Superior temporal gyrus (tissue), 1 donor: ENCODE data around the gene FAM131C.
"Not testable (repeated sequence)": the region's sequence is repeated elsewhere in the genome, so short reads cannot be mapped to it uniquely, and the experiment has no call there.

Experiments used
- DNase-seq: peaks from one replicate; pipeline ENCODE4 v3.0.0-alpha.2; 2016; ENCODE audit errors: extremely low spot score

The FAM131C gene

DNA sequence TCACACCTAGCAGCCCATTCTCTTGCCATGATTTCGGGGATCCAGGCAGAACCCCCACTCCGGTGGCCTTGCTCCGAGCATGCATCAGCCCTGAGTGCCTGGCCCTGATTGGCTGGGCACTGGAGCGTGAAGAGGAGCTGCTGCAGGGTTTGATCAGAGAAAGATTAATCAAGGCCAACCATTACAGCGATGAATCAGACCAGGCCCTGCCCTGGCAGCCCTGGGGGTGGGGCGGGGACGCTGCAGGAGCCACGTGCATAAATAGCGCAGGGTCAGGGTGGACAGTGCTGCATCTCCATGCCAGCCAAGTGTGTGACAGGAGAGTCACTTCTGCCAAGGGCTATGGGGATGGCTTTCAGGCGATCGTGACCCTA is 3.4 kb upstream of the FAM131C start:
- DNase-seq, result no peak

DNA sequence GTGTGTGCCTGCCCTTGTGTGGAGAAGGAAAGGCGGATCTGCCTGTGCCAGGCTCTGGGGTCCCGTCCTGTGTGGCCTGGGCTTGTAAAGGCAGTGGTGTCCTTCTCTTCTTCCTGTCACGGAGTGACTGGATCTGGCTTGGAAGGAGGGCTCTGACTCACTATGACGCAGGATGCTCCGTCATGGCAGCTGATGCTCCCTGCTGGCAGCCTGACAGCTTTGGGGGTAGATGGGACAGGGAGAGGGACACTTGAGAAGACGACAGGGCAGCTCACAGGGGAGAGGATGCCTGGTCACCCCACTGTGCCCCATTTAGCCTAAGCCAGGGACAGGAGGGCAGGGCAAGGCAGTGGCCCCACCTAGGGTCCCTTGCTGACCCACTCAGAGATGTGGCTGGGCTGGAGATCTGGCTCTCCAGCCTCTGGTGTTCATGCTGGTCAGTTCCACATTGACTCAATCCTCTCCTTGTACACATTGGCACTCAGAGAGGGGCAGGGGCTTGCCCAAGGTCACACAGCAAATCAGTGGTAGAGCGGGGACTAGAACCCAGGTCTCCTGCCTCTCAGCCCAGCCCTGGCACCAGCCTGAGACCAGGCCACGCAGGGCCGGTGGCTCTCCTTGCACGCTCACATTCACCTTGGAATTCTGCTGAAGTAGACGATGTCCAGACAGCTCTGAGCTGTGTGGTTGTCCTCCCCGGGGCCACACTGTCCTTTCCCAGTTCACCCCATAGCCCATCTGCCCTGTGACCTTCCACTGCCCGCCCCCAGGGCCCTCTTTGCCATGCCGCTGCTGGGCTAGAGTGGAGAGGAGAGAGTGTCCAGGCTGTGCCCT is 2.8 kb upstream of the FAM131C start:
- no peak for DNase-seq

DNA sequence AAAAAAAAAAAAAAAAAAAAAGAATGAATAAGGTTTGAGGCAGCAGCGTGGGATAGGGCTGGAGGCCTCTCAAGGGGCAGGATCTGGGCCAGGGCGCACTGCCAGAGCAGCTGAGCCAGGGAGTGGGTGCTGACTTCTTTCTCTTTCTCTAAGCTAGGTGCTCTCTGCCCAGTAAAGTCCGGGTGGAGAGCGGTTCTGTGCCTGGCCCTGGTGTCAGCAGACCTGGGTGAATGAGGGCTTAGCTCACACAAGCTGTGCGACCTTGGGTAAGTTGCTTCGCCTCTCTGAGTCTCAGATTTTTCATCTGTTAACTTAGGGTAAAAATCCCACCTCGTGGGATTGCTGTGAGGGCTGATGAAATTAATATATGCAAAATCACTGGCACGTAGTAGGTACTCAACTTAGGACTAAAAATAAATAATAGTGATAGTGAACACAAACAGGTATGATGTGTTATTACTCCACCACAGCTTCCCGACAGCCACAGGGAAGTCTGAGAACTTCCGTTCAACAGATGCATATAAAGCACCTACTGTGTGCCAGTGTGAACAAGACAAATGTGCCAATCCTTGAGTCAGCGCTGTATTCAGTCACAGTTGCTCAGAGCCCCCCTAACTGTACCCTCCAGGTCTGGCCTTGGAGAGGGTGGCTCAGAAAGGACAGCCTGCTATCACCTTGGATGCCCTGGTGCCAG is 2.0 kb upstream of the FAM131C start:
- DNase-seq, result no peak

DNA sequence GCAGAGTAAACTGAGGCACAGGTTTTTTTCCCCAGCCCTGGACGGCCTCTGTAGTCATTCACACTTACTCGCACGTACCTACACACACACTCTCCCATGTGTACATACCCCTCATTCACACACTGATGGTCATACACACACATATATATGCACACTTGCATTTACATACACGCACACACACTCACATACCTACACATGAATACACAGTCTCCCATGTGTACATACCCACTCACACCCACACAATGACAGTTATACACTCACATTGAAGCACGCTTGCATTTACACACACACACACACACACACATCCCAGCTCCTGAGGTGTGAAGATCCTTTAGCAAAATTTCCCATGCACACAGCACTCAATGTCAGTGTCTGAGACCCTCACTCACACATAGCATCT is 766 bp upstream of the FAM131C start:
- DNase-seq, result no peak

DNA sequence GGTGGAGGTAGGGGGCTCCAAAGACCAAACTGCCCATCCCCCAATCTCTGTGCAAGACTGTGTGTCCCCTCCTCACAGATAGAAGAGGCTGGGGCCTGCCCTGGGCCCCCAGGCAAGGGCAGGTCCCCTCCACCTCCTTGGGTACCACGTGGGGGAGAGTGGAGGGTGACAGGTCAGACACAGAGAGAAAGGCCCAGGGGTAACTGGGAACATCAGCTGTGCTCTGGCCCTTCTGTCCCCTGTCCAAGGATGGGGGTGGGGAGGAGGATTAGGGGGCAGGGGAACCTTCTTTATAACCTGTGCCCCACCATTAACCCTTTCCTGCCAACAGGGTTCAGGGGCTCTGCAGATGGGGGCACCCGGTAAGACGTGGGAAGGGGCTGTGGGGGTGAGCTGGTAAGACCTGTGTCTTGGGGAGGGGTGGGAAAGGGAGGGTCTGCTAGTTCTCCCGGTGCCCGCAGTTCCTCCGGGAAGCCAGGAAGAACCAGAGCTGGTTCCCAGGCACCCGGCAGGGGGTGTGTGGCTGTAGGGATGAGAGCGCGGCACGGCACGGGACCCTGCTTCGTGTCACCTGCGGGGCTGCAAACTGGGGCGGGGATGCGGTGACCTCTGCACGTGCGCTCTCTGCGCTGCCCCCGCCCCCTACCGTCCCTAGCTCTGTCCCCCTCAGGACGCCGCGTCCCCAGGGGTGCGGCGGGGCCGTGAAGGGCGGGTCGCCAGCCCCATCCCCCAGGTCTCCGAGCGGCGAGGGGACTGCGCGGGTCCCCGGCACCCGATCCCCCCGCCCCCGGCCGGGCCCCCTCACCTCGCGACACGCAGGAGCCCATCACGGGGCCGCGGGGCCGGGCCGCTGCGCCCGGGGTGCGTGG is 601 bp downstream of the FAM131C start:
- no peak for DNase-seq

DNA sequence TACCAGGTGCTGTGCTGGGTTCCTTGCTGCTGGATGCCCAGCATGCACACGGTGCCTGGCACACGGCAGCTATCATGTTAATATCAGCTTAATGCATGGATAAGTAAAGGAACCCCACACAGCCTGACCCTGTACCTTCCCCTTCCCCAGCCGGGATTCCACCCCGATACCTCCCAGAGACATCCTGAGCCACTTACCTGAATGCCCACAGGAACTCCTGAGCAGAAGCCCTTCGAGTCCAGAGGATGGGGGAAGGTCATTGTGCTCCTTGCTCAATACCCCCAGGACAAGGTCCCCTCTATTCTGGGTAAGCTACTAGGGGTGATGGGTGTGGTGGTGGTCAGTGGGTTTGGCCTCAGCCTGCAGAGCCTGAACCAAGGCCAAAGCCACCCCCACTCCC is 1.4 kb downstream of the FAM131C start:
- DNase-seq, result no peak

DNA sequence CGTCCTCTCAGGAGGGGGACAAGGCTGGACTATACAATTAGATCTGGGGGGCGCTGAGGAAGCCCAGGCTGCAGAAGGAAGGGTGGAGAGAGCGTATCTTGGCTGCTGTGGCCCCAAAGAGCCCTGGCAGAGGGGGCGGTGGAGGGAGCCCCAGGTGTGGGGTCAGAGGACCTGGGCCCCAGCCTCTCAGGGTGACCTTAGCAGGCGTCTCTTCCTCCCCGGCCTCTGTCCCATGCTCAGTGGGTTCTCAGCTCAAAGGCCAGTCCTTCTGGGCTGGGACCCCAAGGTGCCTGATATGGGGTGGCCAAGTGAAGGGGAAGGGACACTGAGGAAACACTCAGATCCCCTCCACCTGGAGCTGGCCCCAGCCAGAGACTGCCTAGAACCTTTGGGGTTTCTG is 1.8 kb downstream of the FAM131C start:
- DNase-seq, result no peak

DNA sequence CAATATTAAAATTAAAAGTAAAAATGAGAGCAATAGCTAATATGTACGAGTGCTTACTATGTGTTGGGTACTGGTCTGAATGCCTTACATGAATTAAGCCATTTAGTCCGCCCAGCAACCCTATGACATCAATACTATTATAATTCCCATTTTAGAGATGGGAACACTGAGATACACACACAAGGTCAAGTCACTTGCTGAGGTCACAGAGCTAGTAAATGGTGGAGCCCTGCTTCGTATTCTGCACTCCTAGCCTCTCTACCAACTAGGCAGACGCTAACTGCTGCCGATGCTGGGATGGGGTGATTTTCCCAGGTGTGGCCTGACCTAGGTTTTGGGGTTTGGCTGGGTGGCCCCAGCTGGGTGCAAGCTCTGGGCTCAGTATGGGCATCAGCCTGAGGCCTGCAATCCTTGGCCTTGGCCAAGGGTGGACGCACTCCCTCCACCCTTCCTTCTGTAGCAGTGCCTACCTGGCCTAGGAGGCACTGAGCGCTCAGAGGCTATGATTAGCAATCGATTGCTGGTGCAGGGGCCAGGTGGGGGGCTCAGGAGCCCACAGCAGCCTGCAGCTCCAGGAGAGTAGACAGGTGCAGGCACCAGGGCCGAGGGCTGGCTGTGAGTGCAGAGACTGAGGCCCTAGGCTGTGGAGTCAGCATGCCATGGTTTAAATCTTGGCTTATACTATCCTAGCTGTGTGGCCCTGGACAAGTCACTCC is 2.7 kb downstream of the FAM131C start:
- no peak for DNase-seq

DNA sequence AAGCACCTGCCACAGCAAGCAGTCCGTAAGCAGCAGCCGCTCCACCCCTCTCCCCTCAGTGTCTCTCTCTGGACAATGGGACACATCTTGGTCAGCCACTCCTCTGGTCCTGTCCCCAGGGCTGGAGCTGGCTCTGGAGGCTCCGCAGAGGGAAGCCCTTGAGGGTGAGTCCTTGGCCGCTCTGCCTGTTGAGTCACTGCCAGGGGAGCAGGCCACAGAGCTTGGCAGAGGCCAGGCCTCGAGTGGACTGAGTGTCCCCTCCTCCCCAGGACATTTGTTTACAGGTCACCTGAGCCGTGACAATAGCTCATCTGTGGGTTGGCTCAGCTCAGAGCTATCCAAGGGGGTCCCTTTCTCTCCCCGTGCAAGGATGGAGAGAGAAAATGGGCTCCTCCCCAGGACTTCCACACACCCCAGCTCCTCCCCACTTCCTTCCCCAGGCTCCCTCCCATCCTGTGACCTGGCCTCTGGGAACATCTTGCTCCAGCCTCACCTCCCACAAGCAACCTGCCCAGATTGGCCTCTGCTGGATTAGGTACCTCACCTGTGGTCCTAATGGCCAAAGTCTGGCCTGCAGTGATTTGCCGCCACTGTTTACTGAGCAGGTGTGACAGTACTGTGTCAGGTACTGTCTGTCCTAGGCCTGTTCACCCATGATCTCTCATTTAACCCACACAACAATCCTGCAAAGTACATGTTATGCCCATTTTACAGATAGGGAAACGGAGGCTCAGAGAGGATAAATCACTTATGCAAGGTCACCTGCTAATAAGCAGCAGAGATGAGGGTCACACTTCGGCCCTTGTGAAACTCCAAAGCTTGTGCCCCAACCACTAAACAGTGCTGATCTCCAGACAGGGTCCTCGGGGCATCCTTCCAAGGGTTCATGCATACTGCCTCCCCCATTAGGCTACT is 4.8 kb downstream of the FAM131C start:
- DNase-seq, result no peak

DNA sequence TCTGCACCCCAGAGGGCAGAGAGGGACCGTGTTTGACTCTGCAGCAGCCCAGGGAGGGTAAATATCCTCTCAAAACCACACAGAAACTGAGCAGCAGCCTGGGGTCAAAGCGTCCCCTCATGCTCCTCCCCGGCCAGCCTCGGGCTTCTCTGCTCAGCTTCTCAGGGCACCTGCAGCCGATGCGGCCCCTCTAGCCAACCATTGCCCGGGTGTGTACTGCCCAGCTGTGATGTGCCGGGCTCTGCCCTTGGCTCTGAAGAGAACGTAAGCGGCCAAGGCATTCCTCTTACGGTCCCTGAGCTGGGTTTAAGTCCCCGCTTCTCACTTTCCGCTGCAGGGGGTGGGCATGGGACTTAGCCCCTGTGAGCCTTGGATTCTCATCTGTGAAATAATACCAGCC is 5.5 kb downstream of the FAM131C start:
- no peak for DNase-seq

DNA sequence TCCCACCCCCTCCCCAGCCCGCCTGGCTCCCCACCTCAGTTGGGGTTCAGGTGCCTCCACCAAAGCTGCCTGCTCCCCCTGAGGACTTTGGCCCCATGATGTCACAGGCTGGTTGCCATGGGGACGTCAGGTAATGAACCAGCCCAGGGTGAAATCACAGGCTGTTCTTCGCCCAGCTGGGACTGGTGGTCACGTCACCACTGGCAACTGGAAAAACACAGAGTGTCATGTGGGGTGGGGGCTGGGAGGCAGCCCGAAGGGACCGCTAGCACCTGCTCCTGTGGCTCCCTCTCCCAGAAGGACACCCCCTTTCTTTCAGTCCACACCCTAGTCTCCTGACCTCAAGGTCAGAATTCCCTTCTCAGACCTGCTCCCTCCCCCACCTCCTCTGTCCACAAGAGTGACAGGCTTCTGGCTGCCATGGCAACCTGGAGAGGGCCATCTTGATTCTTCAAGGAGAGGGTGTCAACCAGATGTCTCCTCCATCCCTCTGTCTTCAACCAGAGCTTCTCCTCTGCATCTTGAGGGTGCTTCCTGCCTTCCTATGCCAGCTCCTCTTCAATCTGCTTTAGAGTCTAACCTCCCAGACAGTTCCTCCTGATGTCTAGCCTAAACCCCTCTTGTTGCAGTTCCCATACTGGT is 6.2 kb downstream of the FAM131C start:
- no peak for DNase-seq

DNA sequence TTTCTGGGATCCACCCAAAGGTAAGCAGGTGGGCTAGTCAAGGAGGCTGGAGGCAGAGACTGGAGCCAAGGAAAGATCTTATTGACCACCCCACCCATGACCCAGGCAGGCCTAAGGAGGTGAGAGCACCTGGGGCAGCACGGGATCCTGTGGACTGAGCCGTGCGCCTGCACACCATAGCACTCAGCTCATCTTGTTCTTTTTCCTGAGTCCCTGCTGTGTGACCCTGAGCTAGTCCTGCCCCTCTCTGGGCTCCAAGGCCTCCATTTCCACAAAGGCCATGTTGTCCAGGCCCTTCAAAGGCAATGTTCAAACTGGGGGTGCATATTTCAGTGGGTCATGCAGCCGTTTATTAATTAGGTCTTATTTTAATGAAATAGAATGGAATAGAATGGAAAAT is 7.2 kb downstream of the FAM131C start:
- DNase-seq, result no peak

DNA sequence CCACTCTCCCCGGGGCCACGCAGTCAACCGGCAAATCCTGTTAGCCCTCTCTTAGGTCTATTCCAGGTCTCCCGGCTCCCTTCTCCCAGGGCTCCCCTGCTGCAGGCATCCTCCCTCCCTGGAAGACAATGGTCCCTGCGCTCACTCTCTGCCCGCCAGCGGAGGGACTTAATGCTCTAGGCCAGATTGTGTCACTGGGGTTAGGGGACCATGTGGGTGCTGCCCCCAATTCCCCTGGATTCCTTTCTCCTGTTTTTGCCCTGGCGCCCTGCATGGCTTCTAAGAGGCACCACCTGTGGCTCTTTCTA is 8.2 kb downstream of the FAM131C start:
- DNase-seq, result no peak

DNA sequence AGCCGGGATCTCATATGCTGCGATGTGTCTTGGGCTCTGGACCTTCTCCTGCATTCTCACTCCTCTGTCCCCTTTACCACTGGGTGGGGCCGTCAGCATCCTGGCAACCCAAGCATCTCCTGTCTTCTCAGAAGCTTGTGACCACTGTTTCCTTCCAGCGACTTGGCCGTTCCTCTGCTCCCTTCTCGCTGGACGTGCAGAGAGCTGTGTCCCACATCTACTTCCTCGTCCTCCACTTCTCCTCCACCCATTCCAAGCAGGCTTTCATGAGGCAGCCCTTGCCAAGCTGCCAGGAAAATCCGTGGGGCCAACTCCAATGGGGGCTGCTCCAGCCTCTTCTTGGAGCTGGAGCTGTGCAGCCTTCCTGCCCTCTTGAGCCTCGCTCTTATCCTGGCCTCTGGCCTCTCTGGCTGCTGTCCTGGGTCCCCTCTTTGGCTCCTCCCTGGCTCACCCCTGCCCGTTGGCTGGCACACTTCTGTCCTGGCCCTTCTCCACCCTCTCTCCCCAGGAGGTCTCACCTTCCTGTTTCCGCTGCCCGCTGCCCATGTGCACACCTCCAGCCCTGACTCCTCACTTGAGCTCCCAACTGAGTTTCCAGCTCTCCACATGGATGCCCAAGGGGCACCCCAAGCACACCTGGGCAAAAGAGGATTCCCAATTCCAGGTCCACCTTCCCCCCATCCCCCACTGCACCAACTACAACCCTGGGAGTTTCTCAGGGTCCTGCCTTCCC is 8.7 kb downstream of the FAM131C start:
- DNase-seq, result no peak

DNA sequence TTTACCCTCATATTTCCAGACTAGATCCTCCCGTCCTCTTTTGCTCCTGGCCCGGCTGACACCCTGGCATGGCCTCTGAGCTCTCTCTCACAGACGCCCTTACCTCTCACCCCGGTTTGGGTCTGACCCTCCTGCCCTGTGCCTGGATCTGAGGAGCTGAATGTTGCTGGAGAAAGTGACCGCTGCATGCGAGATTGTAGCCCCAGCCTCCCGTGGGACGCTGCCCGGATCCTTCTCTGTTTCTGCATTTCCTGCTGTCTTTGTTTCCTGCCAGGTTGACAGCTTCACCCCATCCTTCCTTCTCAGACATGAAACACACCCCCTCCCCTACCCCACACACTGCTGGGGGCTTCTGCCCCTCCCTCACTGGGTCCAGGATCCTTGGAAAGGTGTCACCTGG is 9.5 kb downstream of the FAM131C start:
- DNase-seq, result no peak

DNA sequence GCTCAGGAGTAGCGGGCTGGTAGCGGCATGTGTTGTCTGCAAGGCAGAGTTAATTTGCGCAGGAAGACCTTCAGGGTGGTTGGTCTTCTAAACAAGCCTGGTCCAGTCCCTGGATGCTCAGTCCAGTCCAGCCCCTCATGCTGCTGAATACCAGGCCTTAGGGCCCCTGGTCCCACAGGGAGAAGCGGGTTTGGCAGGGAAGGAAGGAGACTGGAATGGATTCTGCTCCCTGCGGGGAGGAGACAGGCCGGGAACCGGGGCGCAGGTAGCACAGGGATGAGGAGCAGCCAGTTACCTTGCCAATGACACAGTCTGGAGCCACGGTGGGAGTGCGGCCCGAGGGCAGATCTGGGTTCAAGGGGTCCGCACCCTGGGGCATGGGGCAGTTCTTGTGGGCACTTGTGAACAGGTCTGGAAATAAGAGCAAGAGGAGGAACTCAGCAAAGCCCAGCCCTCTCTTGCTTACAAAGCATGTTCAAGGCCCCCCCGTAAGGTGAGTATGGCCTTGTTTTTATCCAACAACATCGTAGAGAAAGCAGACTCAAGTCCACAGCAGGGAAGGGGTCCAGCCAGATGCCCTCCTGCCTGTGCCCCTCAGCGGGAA is 10.1 kb downstream of the FAM131C start:
- no peak for DNase-seq

DNA sequence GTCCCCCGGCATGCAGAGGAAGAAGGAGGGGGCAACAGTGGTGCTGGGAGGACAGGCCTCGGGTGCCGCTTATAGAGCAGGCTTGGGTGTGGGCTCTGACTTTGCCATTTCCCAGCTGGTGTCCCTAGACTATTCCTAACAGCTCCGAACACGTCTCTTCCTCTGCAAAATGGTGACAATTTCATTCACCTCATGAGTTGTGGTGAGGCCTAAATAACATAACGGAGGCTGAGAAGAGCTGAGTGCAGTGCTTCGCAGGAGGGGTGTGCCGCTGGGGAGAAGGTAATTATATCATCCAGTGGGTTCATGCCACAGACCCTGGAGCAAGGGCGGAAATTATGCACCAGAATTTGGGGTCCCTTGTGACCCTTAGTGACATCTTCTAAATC is 10.8 kb downstream of the FAM131C start:
- not testable (repeated sequence) for DNase-seq

DNA sequence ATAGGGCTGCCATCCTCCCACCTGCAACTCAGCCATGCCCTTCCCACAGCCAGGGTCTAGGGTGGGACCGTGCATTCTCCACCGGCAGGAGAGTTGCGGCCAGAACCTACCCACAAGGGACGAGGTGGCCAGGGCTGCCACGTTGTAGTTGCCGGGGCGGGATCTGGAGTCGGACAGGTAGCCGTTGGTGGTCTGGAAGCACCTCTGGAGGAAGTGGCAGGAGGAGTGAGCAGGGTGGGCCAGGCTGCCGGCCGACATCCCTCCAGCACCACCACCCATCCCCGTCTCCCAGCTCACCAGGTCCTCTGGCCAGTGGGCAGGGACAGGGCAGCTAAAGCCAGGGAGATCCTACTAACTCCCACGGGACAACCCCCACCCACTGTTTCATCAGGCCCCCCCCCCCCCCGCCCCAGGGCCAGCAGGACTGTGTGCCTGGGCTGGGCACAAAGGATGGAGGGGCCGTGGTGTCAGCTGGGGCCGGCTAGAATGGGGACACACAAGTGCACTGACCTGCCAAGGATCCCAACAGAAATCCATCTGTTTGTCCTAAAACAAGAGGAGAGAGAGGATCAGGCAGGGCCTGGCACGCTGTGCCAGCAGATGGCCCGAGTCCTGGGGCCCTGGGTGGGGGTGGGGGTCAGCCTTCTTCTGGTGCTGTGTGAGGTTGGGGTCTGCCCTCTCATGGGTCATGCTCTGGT is 11.3 kb downstream of the FAM131C start:
- DNase-seq, result not testable (repeated sequence)

DNA sequence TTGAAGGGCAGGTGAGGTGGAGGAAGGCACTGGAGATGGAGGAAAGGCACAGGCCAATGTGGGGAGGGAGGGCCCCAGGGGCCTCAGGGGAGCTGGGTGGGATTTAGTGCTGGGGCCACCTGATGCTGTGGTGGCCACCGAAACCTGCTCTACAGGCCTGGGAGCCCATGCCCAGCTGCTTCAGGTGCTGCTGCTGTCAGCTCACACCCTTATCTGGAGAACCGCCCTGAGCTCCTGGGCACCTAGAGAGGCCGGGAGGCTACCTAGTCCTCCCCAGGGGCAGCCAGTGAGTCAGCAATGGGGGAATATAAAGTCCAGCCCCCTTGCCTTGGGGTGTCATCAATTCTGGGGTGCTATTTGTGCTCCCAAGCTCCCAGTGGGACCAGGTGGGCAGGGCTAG is 12.2 kb downstream of the FAM131C start:
- DNase-seq, result no peak
